RWPE2 (cell line): ENCODE measurements around the gene SLC25A41.

Source experiments
- ATAC-seq: fragments of 200-7000 bp; cut with Tn5 transposase; 3 replicates; pipeline ENCODE4 v1.9.1; 2021; ENCODE audit warnings: low read depth
- DNase-seq: peaks from one replicate; pipeline ENCODE4 v3.0.0-alpha.2; 2020; ENCODE audit warnings: low spot score
- H3K27ac ChIP-seq: fragments of 450-650 bp; 2 replicates; pipeline ENCODE4 v1.5.1; 2017; ENCODE audit warnings: mild to moderate bottlenecking; ENCODE audit not compliant: poor library complexity, severe bottlenecking
- H3K27me3 ChIP-seq: fragments of 250-450 bp; sonication (Bioruptor Pico); 2 replicates; pipeline ENCODE4 v1.5.1; 2021; ENCODE audit warnings: mild to moderate bottlenecking, moderate library complexity; ENCODE audit not compliant: insufficient read depth, poor library complexity, severe bottlenecking
- H3K36me3 ChIP-seq: fragments of 250-450 bp; sonication (Bioruptor Pico); 2 replicates; pipeline ENCODE4 v1.5.1; 2020; ENCODE audit warnings: low read depth, mild to moderate bottlenecking, moderate library complexity
- H3K4me1 ChIP-seq: fragments of 250-450 bp; sonication (Bioruptor Pico); 2 replicates; pipeline ENCODE4 v1.5.1; 2021; ENCODE audit warnings: mild to moderate bottlenecking, moderate library complexity; ENCODE audit not compliant: insufficient read depth, poor library complexity, severe bottlenecking
- H3K4me3 ChIP-seq: fragments of 250-450 bp; sonication (Bioruptor Pico); 2 replicates; pipeline ENCODE4 v1.5.1; 2021; ENCODE audit warnings: mild to moderate bottlenecking, moderate library complexity; ENCODE audit not compliant: severe bottlenecking
- H3K9me3 ChIP-seq: fragments of 250-450 bp; sonication (Bioruptor Pico); 2 replicates; pipeline ENCODE4 v1.5.1; 2021; ENCODE audit warnings: mild to moderate bottlenecking, moderate library complexity; ENCODE audit not compliant: severe bottlenecking
- CTCF ChIP-seq: fragments of 450-650 bp; IDR thresholded peaks from one replicate; pipeline ENCODE4 v1.5.1; 2017; ENCODE audit warnings: mild to moderate bottlenecking, moderate library complexity; ENCODE audit not compliant: poor library complexity, severe bottlenecking

The SLC25A41 gene

DNA sequence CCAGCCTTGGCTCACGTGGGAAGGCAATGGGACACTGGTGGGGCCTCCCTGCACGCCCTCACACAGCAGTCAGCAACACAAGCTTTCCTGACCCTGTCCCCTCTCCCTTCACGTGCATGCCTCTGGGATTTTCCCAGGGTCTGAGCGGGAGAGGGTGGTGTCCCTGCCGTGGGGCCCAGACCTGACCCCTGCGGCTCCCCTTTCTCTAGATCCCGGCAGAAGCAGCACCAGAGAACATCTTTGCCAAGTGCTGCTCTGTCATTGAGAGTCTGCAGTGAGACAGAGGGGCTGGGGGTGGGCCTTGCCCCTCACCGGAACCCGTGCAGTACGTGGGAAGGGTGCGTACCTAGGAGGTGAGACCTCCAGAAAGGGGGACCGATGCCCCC is 21.5 kb downstream of the SLC25A41 start:
- no peak for TF ChIP-seq CTCF

DNA sequence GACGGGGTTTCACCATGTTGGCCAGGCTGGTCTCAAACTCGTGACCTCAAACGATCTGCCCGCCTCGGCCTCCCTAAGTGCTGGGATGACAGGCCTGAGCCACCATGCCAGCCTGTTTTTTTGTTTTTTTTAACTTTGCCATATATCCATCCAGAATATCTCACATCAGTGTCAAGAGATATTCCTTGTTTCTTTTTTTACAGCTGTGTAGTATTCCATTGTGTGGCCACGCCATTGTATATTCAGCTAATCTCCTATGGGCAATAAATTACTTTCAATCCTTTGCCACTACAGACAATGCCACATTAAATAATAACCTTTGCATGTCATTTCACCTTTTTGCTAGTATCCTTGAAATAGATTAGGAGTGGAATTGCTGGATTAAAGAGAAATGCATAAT is 24.2 kb downstream of the SLC25A41 start:
- H3K9me3 ChIP-seq, result no peaks in the 10 kb centered on the region
- no peak overlapping the region for H3K27ac ChIP-seq
- H3K36me3 ChIP-seq, result peaks cover 2% of the 10 kb centered on the region
- no peak overlapping the region for H3K4me3 ChIP-seq
- H3K4me1 ChIP-seq, result no peaks in the 10 kb centered on the region
- DNase-seq (no peak), ATAC-seq (no peak)
- no peaks in the 10 kb centered on the region for H3K27me3 ChIP-seq
- no peak for TF ChIP-seq CTCF

More for the DNA sequence above, 21.5 kb downstream of the SLC25A41 start:
- Histone ChIP-seq H3K27me3 (no peaks in the 10 kb centered on the region), H3K36me3 (peaks cover 27% of the 10 kb centered on the region), H3K27ac (no peak overlapping the region), H3K9me3 (no peaks in the 10 kb centered on the region), H3K4me3 (no peak overlapping the region), H3K4me1 (no peaks in the 10 kb centered on the region)
- ATAC-seq (0 out of 3 replicates have a peak, but pooled peaks have one; percentile 15), DNase-seq (no peak)

DNA sequence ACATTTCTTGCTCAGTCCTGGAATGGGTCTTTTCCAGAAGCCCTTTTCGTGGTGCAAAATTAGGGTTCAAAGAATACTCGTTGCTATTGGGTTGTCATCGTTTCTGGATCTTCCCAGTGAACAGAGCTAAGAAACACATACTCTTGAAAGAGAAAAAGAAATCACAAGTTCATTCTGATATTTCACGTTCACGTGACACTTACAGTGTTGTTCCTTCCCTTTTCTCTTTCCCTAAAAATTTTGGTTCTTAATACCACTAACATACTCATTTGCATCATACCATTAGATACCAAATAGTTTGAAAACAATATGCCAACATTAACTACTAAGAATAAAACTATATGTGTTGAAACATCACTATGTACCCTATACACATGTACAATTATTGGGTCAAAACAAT is 27.2 kb downstream of the SLC25A41 start:
- no peaks in the 10 kb centered on the region for H3K27me3 ChIP-seq
- ATAC-seq, result no peak
- no peaks in the 10 kb centered on the region for H3K4me1 ChIP-seq
- no peaks in the 10 kb centered on the region for H3K9me3 ChIP-seq
- H3K4me3 ChIP-seq, result no peak overlapping the region
- H3K36me3 ChIP-seq, result no peaks in the 10 kb centered on the region
- no peak overlapping the region for H3K27ac ChIP-seq
- TF ChIP-seq CTCF, result no peak
- DNase-seq, result no peak

GRCh38 chr19:6402837-6403608 is 30.5 kb downstream of the SLC25A41 start:
- H3K4me1 ChIP-seq, result no peaks in the 10 kb centered on the region

More at GRCh38 chr19:6402837-6403608, 30.5 kb downstream of the SLC25A41 start:
- TF ChIP-seq CTCF, result no peak
- H3K9me3 ChIP-seq, result no peaks in the 10 kb centered on the region
- ATAC-seq (no peak), DNase-seq (no peak)
- H3K4me3 ChIP-seq, result no peak overlapping the region
- no peaks in the 10 kb centered on the region for H3K36me3 ChIP-seq
- H3K27ac ChIP-seq, result no peak overlapping the region
- H3K27me3 ChIP-seq, result no peaks in the 10 kb centered on the region
